Measurements from ENCODE around the gene NEURL1.

- TF ChIP-seq CTCF (IDR thresholded peaks at IDR 0.05; ENCODE audit: insufficient read depth, low read length, poor library complexity, severe bottlenecking) (no peak), EZH2phosphoT487 (conservative IDR thresholded peaks at IDR 0.05; ENCODE audit: low read length) (no peak)
Measured at GRCh38 chr10:103629581-103629980, 136.1 kb downstream of the NEURL1 start.
